DOHH2 (cell line): ENCODE measurements around the gene VWA7.

Experiments
- H3F3A ChIP-seq: fragments of 200-600 bp; sonication (generic), shearing (Covaris generic); 2 replicates; pipeline ENCODE4 v1.6.0; 2016; ENCODE audit warnings: antibody characterized with exemption, mild to moderate bottlenecking; ENCODE audit not compliant: control insufficient read depth, insufficient read depth
- H3K27ac ChIP-seq: fragments of 200-600 bp; sonication (generic); 2 replicates; pipeline ENCODE4 v1.5.1; 2014; ENCODE audit warnings: low read depth, mild to moderate bottlenecking, low read length, moderate library complexity
- H3K27me3 ChIP-seq: fragments of 200-600 bp; sonication (generic); 2 replicates; pipeline ENCODE4 v1.6.1; 2014; ENCODE audit warnings: mild to moderate bottlenecking, low read length, mixed read lengths; ENCODE audit not compliant: control insufficient read depth
- H3K36me3 ChIP-seq: fragments of 200-600 bp; sonication (generic); 2 replicates; pipeline ENCODE4 v1.6.1; 2014; ENCODE audit warnings: mild to moderate bottlenecking, low read length, moderate library complexity, mixed read lengths; ENCODE audit not compliant: control insufficient read depth
- H3K4me1 ChIP-seq: fragments of 200-600 bp; sonication (generic); 2 replicates; pipeline ENCODE4 v1.6.1; 2014; ENCODE audit warnings: mild to moderate bottlenecking, low read length, mixed read lengths; ENCODE audit not compliant: control insufficient read depth
- H3K4me2 ChIP-seq: fragments of 200-600 bp; sonication (generic); 2 replicates; pipeline ENCODE4 v1.6.0; 2014; ENCODE audit warnings: mild to moderate bottlenecking, low read length, moderate library complexity
- H3K4me3 ChIP-seq: fragments of 200-600 bp; sonication (generic); 2 replicates; pipeline ENCODE4 v1.5.1; 2014; ENCODE audit warnings: mild to moderate bottlenecking, low read length, mixed read lengths
- H3K79me2 ChIP-seq: fragments of 200-600 bp; sonication (generic); 2 replicates; pipeline ENCODE4 v1.6.1; 2014; ENCODE audit warnings: mild to moderate bottlenecking, low read length, mixed read lengths; ENCODE audit not compliant: control insufficient read depth
- H3K9me2 ChIP-seq: fragments of 200-600 bp; sonication (generic); replicated peaks from 2 replicates; pipeline ENCODE4 v1.6.1; 2014; ENCODE audit warnings: mild to moderate bottlenecking, low read length, mixed read lengths; ENCODE audit not compliant: control insufficient read depth
- H3K9me3 ChIP-seq: fragments of 200-600 bp; sonication (generic); 2 replicates; pipeline ENCODE4 v1.6.1; 2014; ENCODE audit warnings: antibody characterized with exemption, low read length, mixed read lengths; ENCODE audit not compliant: control insufficient read depth, insufficient read depth
- H4K20me1 ChIP-seq: fragments of 200-600 bp; sonication (generic); 2 replicates; pipeline ENCODE4 v1.6.0; 2014; ENCODE audit warnings: low read depth, mild to moderate bottlenecking, antibody characterized with exemption, low read length, moderate library complexity; ENCODE audit not compliant: control insufficient read depth, insufficient read depth
- CTCF ChIP-seq: fragments of 200-600 bp; sonication (generic); IDR thresholded peaks from one replicate; pipeline ENCODE4 v1.5.1; 2014; ENCODE audit warnings: antibody characterized with exemption, mild to moderate bottlenecking, low read depth, low read length; ENCODE audit not compliant: poor library complexity, severe bottlenecking
- EZH2phosphoT487 ChIP-seq: fragments of 200-600 bp; sonication (generic); IDR thresholded peaks from 2 replicates; pipeline ENCODE4 v1.6.1; 2017; ENCODE audit warnings: borderline replicate concordance, mild to moderate bottlenecking, antibody characterized with exemption, low read length, moderate library complexity, mixed read lengths

VWA7 gene

DNA sequence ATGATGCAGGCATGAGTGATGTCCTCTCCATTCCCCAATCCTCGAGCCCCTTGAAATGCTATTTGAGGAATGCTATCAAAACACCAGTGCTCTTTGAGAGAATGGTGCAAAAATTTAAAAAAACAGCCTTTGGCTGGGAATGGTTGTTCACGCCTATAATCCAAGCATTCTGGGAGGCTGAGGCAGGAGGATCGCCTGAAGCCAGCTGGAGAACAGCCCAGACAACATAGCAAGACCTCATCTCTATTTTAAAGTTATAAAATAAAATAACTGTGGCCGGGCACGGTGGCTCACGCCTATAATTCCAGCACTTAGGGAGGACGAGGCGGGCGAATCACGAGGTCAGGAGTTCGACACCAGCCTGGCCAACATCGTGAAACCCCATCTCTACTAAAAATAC, 22.7 kb upstream of the VWA7 start:
- H3K9me3 ChIP-seq: no peaks in the 10 kb centered on the region
- H3F3A ChIP-seq: peaks cover 17% of the 10 kb centered on the region
- peaks cover 47% of the 10 kb centered on the region for H3K36me3 ChIP-seq
- no peak overlapping the region for H3K4me2 ChIP-seq
- H4K20me1 ChIP-seq: no peaks in the 10 kb centered on the region
- H3K4me1 ChIP-seq: peaks cover 33% of the 10 kb centered on the region
- H3K4me3 ChIP-seq: no peak overlapping the region
- no peaks in the 10 kb centered on the region for H3K27me3 ChIP-seq
- TF ChIP-seq CTCF (no peak), EZH2phosphoT487 (no peak)
- H3K79me2 ChIP-seq: peaks cover 39% of the 10 kb centered on the region
- no peaks in the 10 kb centered on the region for H3K9me2 ChIP-seq
- no peak overlapping the region for H3K27ac ChIP-seq

DNA sequence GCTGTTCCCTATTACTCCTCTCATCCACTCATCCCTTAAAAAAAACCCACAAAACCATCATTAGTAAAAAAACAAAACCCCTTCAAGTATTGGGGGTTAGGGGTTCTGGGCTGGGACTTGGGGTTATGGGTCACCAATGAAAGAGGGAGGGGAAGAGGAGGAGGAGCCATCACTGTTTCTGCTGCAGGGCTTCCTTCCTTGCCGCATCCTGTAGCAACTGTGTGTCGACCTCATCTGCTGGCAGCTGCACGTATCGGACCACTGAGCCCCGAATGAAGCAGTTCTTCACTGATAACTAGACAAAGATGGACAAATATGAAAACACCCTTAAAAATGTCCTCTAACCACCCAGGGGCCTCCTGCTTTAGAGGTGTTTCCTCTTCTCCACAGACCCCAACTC, 20.5 kb upstream of the VWA7 start:
- Histone ChIP-seq H3K27ac (peak overlapping the region; percentile 71), H3K79me2 (peaks cover 44% of the 10 kb centered on the region), H3K27me3 (no peaks in the 10 kb centered on the region), H3K9me2 (no peaks in the 10 kb centered on the region), H3K4me1 (peaks cover 44% of the 10 kb centered on the region), H3K4me2 (peak overlapping the region; percentile 53), H3K9me3 (no peaks in the 10 kb centered on the region), H3K4me3 (peak overlapping the region; percentile 18), H3K36me3 (peaks cover 46% of the 10 kb centered on the region), H4K20me1 (no peaks in the 10 kb centered on the region), H3F3A (peaks cover 17% of the 10 kb centered on the region)
- TF ChIP-seq CTCF (no peak), EZH2phosphoT487 (no peak)

GRCh38 chr6:31796993-31797385, 19.9 kb upstream of the VWA7 start:
- Histone ChIP-seq H3K27ac (peak overlapping the region; percentile 71), H3K4me3 (peak overlapping the region; percentile 18; the same call in 1 of the 2 replicates), H3K9me3 (no peaks in the 10 kb centered on the region), H3K4me2 (peak overlapping the region; percentile 53), H3K9me2 (no peaks in the 10 kb centered on the region), H3K79me2 (peaks cover 46% of the 10 kb centered on the region), H4K20me1 (no peaks in the 10 kb centered on the region), H3F3A (peaks cover 17% of the 10 kb centered on the region), H3K4me1 (peaks cover 44% of the 10 kb centered on the region), H3K27me3 (no peaks in the 10 kb centered on the region), H3K36me3 (peaks cover 52% of the 10 kb centered on the region)
- TF ChIP-seq CTCF (no peak), EZH2phosphoT487 (no peak)
